Uterus (tissue), 2 donors: ENCODE results near the gene MSH2.

Experiments used
- POLR2A ChIP-seq, 2 donors: fragments of 450-650 bp; IDR thresholded peaks; one replicate each; pipeline ENCODE4 v1.6.1; 2016; ENCODE audit warnings: antibody characterized with exemption in 2 of 2, mild to moderate bottlenecking in 1 of 2, moderate library complexity in 1 of 2
- TF ChIP-seq, protein P1 (sequence below), 4 experiments: fragments of 200-600 bp in 2 of 4; fragments of 450-650 bp in 2 of 4; sonication (generic) in 2 of 4; IDR thresholded peaks; one replicate each; pipeline ENCODE4 v1.5.1; 2016 to 2019; ENCODE audit warnings: antibody characterized with exemption in 4 of 4, mild to moderate bottlenecking in 2 of 4, moderate library complexity in 1 of 4

DNA sequence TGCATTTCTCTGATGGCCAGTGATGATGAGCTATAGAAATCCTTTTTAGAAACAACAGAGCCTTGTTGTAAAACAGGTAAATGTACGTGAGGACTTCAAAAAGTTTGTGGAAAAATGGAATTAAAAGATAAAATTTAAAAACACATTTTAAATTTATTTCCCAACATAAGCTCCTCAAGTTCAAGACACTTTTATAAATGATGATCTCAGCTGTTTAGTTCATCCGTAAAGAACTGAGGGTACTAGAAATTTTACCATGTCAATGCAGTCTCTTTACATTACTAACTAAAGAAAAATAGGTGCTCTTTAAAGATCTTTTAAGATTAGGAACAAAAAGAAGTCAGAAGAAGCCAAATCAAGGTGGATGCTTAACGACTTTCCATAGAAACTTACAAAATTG, 52.5 kb downstream of the MSH2 start:
- TF ChIP-seq, protein P1, sequence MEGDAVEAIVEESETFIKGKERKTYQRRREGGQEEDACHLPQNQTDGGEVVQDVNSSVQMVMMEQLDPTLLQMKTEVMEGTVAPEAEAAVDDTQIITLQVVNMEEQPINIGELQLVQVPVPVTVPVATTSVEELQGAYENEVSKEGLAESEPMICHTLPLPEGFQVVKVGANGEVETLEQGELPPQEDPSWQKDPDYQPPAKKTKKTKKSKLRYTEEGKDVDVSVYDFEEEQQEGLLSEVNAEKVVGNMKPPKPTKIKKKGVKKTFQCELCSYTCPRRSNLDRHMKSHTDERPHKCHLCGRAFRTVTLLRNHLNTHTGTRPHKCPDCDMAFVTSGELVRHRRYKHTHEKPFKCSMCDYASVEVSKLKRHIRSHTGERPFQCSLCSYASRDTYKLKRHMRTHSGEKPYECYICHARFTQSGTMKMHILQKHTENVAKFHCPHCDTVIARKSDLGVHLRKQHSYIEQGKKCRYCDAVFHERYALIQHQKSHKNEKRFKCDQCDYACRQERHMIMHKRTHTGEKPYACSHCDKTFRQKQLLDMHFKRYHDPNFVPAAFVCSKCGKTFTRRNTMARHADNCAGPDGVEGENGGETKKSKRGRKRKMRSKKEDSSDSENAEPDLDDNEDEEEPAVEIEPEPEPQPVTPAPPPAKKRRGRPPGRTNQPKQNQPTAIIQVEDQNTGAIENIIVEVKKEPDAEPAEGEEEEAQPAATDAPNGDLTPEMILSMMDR (IDR thresholded peaks at IDR 0.05): no peak
- no peak for TF ChIP-seq POLR2A (IDR thresholded peaks at IDR 0.05)
